NCI-H2196 (cell line): Measurements from ENCODE around the gene STH.

Experiments
- DNase-seq: peaks from one replicate; lab custom pipeline; 2025; ENCODE audit not compliant: unreplicated experiment; lab: John Stamatoyannopoulos, UW

STH gene

DNA sequence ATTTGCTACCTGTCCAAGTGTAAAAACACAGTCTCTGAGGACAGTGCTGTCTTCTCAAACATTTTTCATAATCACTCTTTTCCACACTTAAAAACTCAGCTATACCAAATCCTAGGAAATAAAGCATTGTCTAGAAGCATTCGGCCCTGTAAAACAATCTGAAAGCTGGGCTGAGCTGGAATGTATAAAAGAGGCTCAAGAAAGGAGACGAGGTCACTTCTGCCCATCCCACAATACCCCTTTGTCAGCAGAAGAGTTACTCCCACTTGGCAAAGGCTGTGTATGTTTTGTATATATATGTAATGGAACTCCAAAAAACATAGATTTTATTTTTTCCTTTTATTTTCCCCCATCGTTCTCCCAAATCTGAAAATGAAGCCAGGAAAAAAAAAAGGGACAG is 43.9 kb downstream of the STH start:
- no peak for DNase-seq

DNA sequence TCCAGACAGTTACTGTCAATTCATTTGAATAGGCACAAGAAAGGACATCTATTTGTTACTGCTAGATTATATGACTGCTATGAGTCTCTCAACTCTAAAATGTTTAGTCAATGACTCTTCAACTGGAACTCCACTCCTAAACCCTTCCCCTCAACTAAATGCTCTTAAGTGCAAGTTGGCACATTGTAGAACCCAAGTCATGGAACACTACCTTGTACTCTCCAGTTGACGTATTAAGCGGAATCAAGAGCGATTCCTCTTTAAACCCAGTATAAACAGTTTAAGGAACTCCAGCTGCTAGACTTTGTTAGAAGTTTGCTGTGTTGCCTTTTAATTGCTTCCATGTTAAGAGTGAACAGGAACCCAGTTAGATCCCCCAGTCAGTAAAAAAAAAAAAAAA is 44.6 kb downstream of the STH start:
- no peak for DNase-seq

GRCh38 chr17:46044286-46044928 is 45.4 kb downstream of the STH start:
- DNase-seq, result peak; percentile 89

- DNase-seq, result no peak
Observed at GRCh38 chr17:46044989-46045388, 45.9 kb downstream of the STH start.

- DNase-seq, result peak; percentile 71
Observed at GRCh38 chr17:46045639-46046038, 46.6 kb downstream of the STH start.

DNA sequence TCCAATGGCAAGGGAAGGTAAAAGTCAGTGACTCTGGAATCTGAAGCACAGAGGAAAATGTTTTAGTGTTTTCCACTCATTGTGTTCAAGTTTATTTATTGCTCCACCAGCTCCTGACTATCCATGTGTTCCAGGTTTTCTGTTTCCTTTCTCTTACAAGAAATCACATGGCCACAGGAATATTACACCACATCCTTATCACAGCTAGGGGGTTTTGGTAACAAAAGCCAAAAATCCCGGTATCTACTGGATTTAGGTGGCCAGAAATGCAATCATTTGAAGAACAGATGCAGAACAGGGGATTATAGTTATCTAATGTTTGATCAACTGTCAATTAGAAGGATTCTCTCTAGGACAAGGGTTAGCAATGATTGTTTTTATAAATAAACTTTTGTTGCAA is 47.9 kb downstream of the STH start:
- peak; percentile 20 for DNase-seq

GRCh38 chr17:46047398-46047797 is 48.3 kb downstream of the STH start:
- no peak for DNase-seq

DNA sequence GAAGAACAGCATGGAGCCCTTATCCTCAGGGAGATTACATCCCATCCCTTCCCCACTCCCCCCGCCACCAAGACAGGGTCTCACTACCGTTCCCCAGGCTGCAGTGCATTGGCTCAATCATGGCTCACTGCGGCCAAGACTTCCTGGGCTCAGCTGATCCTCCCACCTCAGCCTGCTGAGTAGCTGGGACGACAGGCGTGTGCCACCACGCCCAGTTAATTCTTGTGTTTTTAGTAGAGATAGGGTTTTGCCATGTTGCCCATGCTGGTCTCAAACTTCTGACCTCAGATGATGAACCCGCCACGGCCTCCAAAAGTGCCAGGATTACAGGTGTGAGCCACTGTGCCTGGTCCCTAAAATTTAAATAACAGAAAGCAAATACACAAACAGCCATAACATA is 48.8 kb downstream of the STH start:
- no peak for DNase-seq
